HG03457 (cell line): Measurements from ENCODE around the gene KCNJ1.

ENCODE experiments used
- ATAC-seq: cut with Tn5 transposase; IDR thresholded peaks from one replicate; pipeline ENCODE4 v1.9.1; 2021; ENCODE audit warnings: moderate number of reproducible peaks; ENCODE audit not compliant: unreplicated experiment

Gene KCNJ1

DNA sequence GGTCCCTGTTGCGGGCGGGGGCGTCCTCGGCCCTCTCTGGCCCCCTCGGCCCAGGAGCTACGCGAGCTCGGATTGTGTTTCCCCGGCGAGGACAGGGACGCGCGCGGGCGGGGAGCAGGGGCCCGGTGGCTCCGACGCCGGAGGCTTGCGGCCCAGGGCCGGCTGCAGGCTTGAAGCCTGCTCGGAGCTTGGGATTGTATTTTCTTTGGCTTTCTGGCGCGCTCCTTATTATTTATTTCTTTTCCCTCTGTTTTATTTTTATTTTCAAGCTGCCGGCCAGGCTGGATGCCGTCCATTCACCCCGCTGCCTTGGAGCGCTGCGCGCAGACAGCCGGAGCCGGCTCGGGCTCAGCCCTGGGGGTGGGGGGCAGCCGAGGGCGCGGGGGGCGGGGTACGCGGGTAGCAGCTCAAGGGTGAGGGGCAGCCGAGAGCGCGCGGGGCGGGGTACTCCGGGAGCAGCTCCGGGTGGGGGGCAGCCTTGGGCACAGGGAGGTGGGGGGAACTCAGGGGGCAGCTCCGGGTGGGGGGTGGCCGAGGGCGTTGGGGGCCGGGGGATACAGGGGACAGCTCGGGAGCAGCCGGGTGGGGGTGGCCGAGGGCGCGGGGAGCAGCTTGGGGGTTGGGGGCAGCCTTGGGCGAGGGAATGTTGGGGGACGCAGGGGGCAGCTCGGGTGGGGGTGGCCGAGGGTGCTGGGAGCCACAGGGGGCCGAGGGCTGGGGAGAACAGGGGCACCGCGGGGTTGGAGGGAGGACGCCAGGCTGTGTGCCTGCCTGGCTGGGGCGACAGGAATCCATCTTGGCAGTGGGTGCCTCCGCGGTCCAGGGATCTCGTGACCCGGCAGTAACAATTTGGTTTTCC lies 42.7 kb downstream of the KCNJ1 start:
- no peak for ATAC-seq

DNA sequence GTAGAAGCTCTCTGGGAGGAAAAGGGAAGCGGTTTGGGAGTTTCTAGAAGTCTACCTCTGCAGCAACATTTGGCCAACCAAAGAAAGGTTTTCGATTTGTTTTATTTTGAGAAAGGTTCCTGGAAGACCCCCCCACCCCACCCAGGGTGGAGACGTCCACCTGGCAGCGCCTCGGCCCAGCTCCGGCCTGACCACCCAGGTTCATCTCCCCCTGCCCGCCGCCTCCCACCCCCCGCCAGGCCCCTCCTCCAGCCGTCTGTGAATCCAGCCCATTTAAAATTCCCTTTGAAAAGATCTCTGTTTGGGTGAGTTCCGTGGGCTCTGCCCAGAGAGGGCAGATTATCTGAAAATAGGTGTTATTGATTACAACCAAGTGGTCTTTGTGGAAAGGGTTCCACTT lies 43.3 kb downstream of the KCNJ1 start:
- no peak for ATAC-seq

GRCh38 chr11:128822130-128822529 lies 45.0 kb downstream of the KCNJ1 start:
- ATAC-seq: no peak

- ATAC-seq: no peak
Measured at GRCh38 chr11:128821556-128821955, 45.5 kb downstream of the KCNJ1 start.

DNA sequence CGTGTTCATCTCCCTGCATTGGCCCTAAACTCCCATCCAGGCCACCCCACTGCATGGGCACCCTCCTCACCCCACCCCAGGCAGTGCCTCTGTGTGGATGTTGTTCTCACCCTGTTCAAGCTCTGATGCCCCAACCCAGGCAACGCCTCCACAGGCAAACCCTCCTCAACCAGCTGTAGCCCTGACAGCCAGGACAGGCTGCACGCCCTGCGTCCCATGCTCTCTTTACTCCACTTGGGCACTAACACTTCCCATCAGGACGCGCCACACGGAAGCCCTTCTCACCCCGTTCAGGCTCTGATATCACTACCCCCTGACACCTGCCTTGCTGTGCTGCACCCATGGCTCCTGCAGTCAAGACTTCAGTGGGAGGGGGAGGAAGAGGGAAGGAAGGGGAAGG lies 47.9 kb downstream of the KCNJ1 start:
- no peak for ATAC-seq

DNA sequence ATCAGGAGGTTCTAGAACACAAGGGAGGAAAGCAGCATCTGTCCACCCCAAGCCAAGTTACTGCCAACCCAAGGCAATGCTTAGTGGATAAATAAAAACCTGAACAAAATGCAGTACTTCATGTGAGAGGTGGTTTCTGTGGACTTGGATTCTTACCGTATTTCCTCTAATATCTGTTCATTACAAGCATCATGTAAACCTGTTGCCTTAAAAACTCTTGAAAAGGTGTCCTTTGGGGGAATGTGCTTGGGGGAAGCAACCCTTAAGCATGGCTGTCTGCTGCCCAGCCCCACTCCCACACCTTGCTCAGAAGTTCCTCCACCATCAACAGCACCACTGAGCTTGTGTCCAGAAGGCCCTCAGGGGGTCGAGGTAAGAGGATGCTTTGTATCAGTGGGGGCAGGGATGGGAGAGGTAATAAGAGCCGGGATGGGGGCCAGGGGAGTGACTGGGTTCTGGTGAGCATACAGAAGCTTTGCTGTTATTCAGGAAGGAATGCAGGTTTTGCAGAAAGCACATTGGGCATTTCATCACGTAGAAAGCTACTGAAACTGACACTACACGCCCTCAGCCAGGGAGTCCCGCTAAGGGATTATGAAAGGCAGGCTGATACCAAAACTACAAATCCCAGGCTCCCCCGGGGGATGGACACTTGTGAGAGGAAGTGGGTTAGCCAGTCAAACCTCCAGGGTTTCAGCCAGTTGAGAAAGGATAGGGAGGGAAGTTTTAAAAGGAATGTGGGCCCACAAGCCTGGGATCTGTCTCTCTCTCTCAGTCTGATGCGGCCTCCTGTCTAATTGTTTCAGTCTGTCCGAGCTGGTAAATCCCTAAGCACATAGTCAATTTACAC lies 52.0 kb downstream of the KCNJ1 start:
- no peak for ATAC-seq

- ATAC-seq: no peak
Measured at GRCh38 chr11:128813729-128814128, 53.4 kb downstream of the KCNJ1 start.

DNA sequence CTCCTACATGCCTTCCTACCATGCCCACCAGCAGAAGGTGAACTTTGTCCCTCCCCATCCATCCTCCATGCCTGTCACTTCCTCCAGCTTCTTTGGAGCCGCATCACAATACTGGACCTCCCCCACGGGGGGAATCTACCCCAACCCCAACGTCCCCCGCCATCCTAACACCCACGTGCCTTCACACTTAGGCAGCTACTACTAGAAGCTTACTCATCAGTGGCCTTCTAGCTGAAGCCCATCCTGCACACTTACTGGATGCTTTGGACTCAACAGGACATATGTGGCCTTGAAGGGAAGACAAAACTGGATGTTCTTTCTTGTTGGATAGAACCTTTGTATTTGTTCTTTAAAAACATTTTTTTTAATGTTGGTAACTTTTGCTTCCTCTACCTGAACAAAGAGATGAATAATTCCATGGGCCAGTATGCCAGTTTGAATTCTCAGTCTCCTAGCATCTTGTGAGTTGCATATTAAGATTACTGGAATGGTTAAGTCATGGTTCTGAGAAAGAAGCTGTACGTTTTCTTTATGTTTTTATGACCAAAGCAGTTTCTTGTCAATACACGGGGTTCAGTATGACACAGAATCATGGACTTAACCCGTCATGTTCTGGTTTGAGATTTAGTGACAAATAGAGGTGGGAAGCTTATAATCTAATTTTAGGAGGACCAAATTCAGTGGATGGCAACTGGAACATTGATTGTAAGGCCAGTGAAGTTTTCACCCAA lies 56.1 kb downstream of the KCNJ1 start:
- ATAC-seq: no peak

DNA sequence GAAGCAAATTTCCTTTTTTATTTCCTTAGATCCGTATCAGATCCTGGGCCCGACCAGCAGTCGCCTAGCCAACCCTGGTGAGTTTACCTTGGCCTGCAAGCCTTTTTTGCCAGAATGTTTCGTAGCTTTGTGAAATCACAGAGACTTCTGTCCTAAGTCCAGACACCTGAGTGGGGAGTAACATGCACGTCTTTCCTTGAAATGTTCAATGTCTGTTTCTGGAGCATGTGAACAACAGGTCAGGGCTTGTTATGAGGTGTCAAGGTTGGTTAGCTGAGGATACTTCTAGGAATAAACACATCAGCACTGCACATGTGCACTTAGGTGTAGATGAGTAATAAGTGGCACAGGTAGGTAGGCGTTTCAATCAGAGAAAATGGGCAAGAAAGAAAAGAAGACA lies 58.0 kb downstream of the KCNJ1 start:
- no peak for ATAC-seq

GRCh38 chr11:128807909-128808308 lies 59.2 kb downstream of the KCNJ1 start:
- no peak for ATAC-seq

DNA sequence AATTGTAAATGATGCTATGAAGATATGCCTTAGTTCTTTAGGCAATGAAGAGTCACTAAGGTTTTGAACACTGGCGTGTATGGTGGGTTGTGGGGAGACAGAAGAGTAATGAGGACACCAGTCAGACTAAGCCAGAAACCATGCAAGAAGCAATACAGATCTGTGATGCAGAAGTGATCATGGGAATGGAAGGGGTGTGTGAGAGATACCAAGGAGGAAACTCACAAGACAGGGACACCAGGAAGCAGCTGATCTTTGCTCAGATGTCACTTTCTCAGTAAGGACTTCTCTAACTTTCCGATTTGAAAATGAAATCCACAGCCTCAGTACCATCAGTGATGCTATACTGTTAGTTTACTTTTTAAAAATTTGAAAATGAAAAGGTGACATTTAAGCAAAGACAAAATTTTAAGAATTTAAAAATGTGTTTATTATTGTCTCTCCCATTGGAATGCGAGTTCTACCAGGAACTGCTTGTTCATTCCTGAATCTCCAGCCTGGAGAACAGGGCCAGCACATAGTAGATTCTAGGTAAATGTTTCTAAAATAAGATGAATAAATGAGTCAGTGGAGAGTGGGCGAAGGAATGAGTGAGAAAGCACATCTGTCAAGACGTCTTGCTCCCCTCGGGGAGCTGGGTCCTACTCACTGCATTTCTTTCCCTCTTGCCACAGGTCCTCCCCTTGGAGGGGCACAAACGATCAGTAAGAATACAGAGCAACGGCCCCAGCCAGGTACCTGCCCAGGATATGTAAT lies 60.4 kb downstream of the KCNJ1 start:
- ATAC-seq: no peak

- ATAC-seq: no peak
Measured at GRCh38 chr11:128804481-128804880, 62.6 kb downstream of the KCNJ1 start.

DNA sequence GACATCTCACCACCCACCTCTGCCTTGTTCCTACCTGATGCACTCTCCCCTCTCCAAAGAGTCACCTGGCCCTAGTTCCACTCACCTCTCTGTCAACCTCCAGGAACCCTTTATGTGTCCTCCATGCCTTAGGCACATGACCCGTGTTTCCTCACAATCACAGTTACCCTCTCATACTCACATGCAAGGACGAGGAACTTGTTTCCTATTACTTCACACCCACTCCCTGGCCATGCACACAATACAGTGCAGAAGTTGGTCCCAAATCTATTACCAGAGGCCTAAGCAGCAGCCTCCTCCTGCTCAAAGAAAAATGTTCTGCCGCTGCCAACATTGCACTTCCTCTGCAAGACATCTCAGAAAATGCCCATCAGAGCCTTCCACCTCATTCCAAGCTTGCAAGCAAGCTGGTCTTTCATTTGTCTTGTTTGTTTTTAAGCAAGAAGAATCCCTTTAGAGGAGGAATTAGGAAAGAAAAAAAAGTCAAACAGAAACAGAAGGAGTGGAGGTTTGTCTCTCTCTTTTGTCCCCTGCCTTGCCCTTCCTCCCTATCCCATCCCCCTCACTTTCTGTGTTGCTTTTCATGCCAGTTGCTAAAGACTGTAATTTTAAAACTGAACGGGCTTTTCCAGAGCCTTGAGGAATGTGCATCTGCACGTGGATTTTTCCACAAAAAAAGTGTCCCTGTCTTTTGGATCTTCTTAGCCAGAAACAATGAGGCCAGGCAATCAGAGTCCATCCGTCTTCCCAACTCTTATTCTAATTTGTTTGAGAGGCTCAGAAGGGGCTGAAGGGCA lies 63.4 kb downstream of the KCNJ1 start:
- no peak for ATAC-seq

DNA sequence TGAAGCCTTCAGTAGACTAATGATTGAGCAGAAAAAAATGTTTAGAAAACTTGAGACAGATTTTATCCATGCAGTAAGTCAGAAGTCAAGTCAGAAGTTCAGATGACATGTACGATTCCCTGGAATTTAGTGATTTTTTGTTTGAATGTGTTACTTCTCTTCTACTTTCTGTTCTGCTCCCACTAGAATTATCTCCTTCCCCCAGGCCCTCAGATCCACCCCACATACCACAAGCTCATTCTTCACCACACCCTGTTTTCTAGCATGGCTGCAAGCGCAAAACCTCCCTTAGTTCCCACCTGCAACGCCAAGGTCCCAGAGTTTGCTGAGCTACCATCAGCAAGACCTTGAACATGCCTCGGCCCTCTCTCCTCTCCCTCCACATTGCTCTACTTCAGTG lies 64.1 kb downstream of the KCNJ1 start:
- no peak for ATAC-seq

- ATAC-seq: no peak
Measured at GRCh38 chr11:128802358-128802981, 64.6 kb downstream of the KCNJ1 start.

GRCh38 chr11:128800871-128801417 lies 66.2 kb downstream of the KCNJ1 start:
- ATAC-seq: no peak

- ATAC-seq: peak; percentile 93
Measured at GRCh38 chr11:128796270-128796669, 70.8 kb downstream of the KCNJ1 start.

DNA sequence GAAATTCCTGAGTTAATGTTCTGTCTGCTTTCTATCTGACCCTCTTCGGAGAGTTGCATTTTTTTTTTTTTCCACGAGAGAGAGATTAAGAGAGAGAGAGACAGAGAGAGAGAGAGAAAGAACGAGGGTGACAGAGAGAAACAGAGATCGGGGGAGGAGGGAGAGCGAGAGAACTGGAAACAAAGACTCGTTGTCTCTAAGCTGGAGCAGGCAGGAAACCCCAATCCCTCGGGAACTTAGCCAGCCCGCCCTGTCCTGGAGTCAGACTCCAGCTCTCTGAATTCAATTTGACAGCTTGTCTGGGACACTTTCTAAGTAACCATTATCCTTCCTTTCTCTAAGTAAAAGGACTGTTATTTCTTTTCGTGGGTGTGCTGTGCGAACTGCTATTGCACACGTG lies 76.9 kb downstream of the KCNJ1 start:
- ATAC-seq: no peak

GRCh38 chr11:128789497-128790150 lies 77.5 kb downstream of the KCNJ1 start:
- ATAC-seq: no peak
